Kidney glomerular epithelial cell (primary cell): ENCODE data around the gene IL37.
"Not testable (repeated sequence)": the region's sequence is repeated elsewhere in the genome, so short reads cannot be mapped to it uniquely, and the experiment has no call there.

Experiments
- DNase-seq: peaks from one replicate; lab custom pipeline; 2025; lab: John Stamatoyannopoulos, UW

The IL37 gene

GRCh38 chr2:112889976-112890375 is 21.0 kb upstream of the IL37 start:
- no peak for DNase-seq

- peak; percentile 2 for DNase-seq
Observed at GRCh38 chr2:112891385-112891831, 19.6 kb upstream of the IL37 start.

- DNase-seq = no peak
Observed at GRCh38 chr2:112893752-112894151, 17.2 kb upstream of the IL37 start.

- no peak for DNase-seq
Observed at GRCh38 chr2:112896909-112897623, 13.9 kb upstream of the IL37 start.

- DNase-seq = no peak
Observed at GRCh38 chr2:112897624-112897978, 13.4 kb upstream of the IL37 start.

GRCh38 chr2:112901431-112902065 is 9.4 kb upstream of the IL37 start:
- DNase-seq = not testable (repeated sequence)

GRCh38 chr2:112902816-112903215 is 8.1 kb upstream of the IL37 start:
- no peak for DNase-seq

GRCh38 chr2:112904883-112905282 is 6.1 kb upstream of the IL37 start:
- no peak for DNase-seq

- DNase-seq = no peak
Observed at GRCh38 chr2:112906276-112906675, 4.7 kb upstream of the IL37 start.

GRCh38 chr2:112907001-112907949 is 3.7 kb upstream of the IL37 start:
- no peak for DNase-seq

GRCh38 chr2:112908559-112908958 is 2.4 kb upstream of the IL37 start:
- DNase-seq = not testable (repeated sequence)

- no peak for DNase-seq
Observed at GRCh38 chr2:112910219-112910618, 746 bp upstream of the IL37 start.

GRCh38 chr2:112912403-112912802 is 1.4 kb downstream of the IL37 start:
- no peak for DNase-seq

GRCh38 chr2:112915300-112916144 is 4.6 kb downstream of the IL37 start:
- no peak for DNase-seq

GRCh38 chr2:112916145-112916571 is 5.2 kb downstream of the IL37 start:
- no peak for DNase-seq

GRCh38 chr2:112916625-112917247 is 5.8 kb downstream of the IL37 start:
- no peak for DNase-seq

GRCh38 chr2:112917856-112918255 is 6.9 kb downstream of the IL37 start:
- no peak for DNase-seq

- no peak for DNase-seq
Observed at GRCh38 chr2:112918256-112918655, 7.3 kb downstream of the IL37 start.

- no peak for DNase-seq
Observed at GRCh38 chr2:112919086-112919485, 8.1 kb downstream of the IL37 start.

- no peak for DNase-seq
Observed at GRCh38 chr2:112920923-112921532, 10.1 kb downstream of the IL37 start.

- DNase-seq = no peak
Observed at GRCh38 chr2:112921982-112922381, 11.0 kb downstream of the IL37 start.
